ENCODE data around the gene SARDH.

DNA sequence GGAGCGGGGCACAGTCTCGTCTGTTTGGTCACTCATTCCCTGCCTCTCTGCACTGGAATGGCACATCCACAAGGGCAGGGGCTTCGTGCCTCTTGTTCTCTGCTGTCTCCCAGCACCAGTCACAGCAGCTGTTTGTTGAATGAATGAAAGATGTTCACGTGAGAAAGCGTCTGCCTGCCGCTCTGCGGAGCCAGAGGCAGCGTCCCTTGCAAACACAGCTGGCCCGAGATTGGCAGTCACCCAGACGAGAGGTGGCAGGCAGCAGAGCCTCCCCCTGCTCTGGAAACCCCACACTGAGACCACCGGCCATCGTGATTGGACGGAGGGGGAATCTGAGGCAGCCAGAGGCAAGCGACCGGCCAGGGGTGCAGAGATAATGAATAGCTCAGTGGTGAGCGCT lies 123.0 kb downstream of the SARDH start:
- TF ChIP-seq, protein P1, sequence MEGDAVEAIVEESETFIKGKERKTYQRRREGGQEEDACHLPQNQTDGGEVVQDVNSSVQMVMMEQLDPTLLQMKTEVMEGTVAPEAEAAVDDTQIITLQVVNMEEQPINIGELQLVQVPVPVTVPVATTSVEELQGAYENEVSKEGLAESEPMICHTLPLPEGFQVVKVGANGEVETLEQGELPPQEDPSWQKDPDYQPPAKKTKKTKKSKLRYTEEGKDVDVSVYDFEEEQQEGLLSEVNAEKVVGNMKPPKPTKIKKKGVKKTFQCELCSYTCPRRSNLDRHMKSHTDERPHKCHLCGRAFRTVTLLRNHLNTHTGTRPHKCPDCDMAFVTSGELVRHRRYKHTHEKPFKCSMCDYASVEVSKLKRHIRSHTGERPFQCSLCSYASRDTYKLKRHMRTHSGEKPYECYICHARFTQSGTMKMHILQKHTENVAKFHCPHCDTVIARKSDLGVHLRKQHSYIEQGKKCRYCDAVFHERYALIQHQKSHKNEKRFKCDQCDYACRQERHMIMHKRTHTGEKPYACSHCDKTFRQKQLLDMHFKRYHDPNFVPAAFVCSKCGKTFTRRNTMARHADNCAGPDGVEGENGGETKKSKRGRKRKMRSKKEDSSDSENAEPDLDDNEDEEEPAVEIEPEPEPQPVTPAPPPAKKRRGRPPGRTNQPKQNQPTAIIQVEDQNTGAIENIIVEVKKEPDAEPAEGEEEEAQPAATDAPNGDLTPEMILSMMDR (IDR thresholded peaks at IDR 0.05): no peak
- no peak for TF ChIP-seq POLR2A (IDR thresholded peaks at IDR 0.05)
